ENCODE measurements around the gene STX1A. TPM values are rescaled to one million over a fixed set of nuclear protein-coding genes. Genes with fewer than 3 reads are reported as not detected.

STX1A gene
- total RNA-seq, 1 donor from 2014 or later: 12.4 TPM

Other genes with a start within 250 kb of the STX1A start
- 42.4 and 55.8 TPM in 2 replicates for gene BAZ1B, start 197.4 kb downstream of the STX1A start, total RNA-seq
- gene BCL7B, start 162.0 kb downstream of the STX1A start, total RNA-seq: 21.3 and 23.6 TPM in 2 replicates
- gene TBL2, start 141.1 kb downstream of the STX1A start, total RNA-seq: 63.4 and 78.7 TPM in 2 replicates
- under 0.01 TPM in 1 of 2 replicates, not detected in the other for gene MLXIPL, start 95.1 kb downstream of the STX1A start, total RNA-seq
- 1.0 and 2.4 TPM in 2 replicates for gene VPS37D, start 51.8 kb downstream of the STX1A start, total RNA-seq
- gene DNAJC30, start 36.2 kb downstream of the STX1A start, total RNA-seq: 0.79 and 1.2 TPM in 2 replicates
- gene BUD23, start 36.1 kb downstream of the STX1A start, total RNA-seq: 97.9 and 104 TPM in 2 replicates
- gene ABHD11, start 19.1 kb upstream of the STX1A start, total RNA-seq: 6.5 and 7.1 TPM in 2 replicates
- not detected in 2 replicates for gene CLDN3, start 50.6 kb upstream of the STX1A start, total RNA-seq
- 55.5 and 126 TPM in 2 replicates for gene CLDN4, start 111.3 kb upstream of the STX1A start, total RNA-seq
- gene METTL27, start 122.8 kb upstream of the STX1A start, total RNA-seq: 0.26 and 3.3 TPM in 2 replicates
- gene TMEM270, start 141.5 kb upstream of the STX1A start, total RNA-seq: not detected in 2 replicates

All from bronchial epithelial cell (primary cell).